Measurements from ENCODE around the gene FTMT.

- TF ChIP-seq, protein P1, sequence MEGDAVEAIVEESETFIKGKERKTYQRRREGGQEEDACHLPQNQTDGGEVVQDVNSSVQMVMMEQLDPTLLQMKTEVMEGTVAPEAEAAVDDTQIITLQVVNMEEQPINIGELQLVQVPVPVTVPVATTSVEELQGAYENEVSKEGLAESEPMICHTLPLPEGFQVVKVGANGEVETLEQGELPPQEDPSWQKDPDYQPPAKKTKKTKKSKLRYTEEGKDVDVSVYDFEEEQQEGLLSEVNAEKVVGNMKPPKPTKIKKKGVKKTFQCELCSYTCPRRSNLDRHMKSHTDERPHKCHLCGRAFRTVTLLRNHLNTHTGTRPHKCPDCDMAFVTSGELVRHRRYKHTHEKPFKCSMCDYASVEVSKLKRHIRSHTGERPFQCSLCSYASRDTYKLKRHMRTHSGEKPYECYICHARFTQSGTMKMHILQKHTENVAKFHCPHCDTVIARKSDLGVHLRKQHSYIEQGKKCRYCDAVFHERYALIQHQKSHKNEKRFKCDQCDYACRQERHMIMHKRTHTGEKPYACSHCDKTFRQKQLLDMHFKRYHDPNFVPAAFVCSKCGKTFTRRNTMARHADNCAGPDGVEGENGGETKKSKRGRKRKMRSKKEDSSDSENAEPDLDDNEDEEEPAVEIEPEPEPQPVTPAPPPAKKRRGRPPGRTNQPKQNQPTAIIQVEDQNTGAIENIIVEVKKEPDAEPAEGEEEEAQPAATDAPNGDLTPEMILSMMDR (IDR thresholded peaks at IDR 0.05) = no peak
- no peak for TF ChIP-seq POLR2A (IDR thresholded peaks at IDR 0.05)
Observed at GRCh38 chr5:121890297-121890858, 38.7 kb downstream of the FTMT start.
